ENCODE measurements around the gene RPL19. TPM values are rescaled to one million over a fixed set of nuclear protein-coding genes. Genes with fewer than 3 reads are reported as not detected.

The RPL19 gene
- total and polyA plus RNA-seq, 2 experiments from 2014 or later, result 806 to 1,924 TPM

- Histone ChIP-seq H3K27ac (no peak overlapping the region), H3K36me3 (replicated peaks; ENCODE audit: insufficient read depth, low read depth) (no peaks in the 10 kb centered on the region), H3K4me1 (ENCODE audit: insufficient read depth) (no peaks in the 10 kb centered on the region), H3K9me3 (ENCODE audit: low read depth) (no peaks in the 10 kb centered on the region), H3K4me3 (no peak overlapping the region), H4K20me1 (ENCODE audit: insufficient read depth, poor library complexity, severe bottlenecking) (no peaks in the 10 kb centered on the region), H3K9me2 (replicated peaks; ENCODE audit: insufficient read depth) (no peaks in the 10 kb centered on the region), H3K79me2 (no peaks in the 10 kb centered on the region), H3K4me2 (no peak overlapping the region), H2AFZ (no peak overlapping the region), H3K27me3 (no peaks in the 10 kb centered on the region)
- WGBS (ENCODE audit: low lambda C conversion rate, missing lambda C conversion rate), result 76% methylated on average over 7 of the region's 10 CpGs
- no peak for DNase-seq (ENCODE audit: low spot score)
- TF ChIP-seq EZH2 (IDR thresholded peaks at IDR 0.05; ENCODE audit: borderline replicate concordance) (no peak), CTCF (IDR thresholded peaks at IDR 0.05; ENCODE audit: poor library complexity) (no peak), EZH2phosphoT487 (IDR thresholded peaks at IDR 0.05; ENCODE audit: low read depth, severe bottlenecking, unreplicated experiment) (no peak)
Observed at GRCh38 chr17:39173526-39174274, 26.4 kb upstream of the RPL19 start.

DNA sequence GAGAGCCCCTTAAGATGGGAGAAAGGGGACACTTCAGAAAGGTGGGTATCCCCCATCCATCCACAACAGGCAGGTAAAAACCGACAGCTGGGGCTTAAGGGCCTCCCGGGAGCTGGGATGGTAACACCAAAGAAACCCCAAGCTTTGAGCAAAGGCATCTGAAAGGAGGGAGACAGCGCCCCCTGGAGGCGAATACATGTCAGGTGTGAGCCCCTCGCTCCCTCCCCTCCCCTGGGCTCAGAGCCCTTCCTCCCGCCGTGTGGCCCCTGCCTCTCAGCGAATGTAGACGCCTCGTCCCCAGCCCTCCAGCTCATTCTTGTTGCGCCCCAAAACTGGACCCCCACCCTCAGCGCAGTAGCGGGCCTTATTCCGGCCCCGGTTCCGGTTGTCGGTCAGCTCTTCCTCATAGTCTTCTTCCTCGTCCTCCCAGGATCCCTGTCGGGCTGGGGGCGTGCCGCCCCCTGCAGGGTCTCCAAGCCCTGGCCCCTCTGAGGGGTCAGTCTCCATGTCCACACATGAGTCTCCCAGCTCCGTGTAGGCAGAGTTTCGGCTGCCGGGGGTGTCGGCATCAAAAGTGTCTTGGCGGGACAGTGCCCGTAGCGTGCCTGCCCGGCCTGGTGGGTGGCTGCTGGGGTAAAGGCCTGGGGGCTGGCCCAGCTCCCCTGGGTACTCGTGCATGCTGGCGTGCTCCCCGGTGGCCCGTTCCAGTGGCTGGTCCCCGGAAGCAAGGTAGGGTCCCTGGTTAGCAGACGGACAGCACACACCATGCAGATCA, 25.0 kb upstream of the RPL19 start:
- H3K27ac ChIP-seq, result no peak overlapping the region
- no peaks in the 10 kb centered on the region for H3K36me3 ChIP-seq (replicated peaks; ENCODE audit: insufficient read depth, low read depth)
- no peak overlapping the region for H3K4me3 ChIP-seq
- WGBS (ENCODE audit: low lambda C conversion rate, missing lambda C conversion rate), result 75% methylated on average over 28 of the region's 35 CpGs
- H3K4me2 ChIP-seq, result no peak overlapping the region
- H2AFZ ChIP-seq, result no peak overlapping the region
- no peaks in the 10 kb centered on the region for H3K79me2 ChIP-seq
- no peaks in the 10 kb centered on the region for H3K4me1 ChIP-seq (ENCODE audit: insufficient read depth)
- no peaks in the 10 kb centered on the region for H4K20me1 ChIP-seq (ENCODE audit: insufficient read depth, poor library complexity, severe bottlenecking)
- peak; percentile 74 for TF ChIP-seq CTCF (IDR thresholded peaks at IDR 0.05; ENCODE audit: poor library complexity)
- TF ChIP-seq EZH2phosphoT487 (IDR thresholded peaks at IDR 0.05; ENCODE audit: low read depth, severe bottlenecking, unreplicated experiment), result no peak
- no peak for TF ChIP-seq EZH2 (IDR thresholded peaks at IDR 0.05; ENCODE audit: borderline replicate concordance)
- no peaks in the 10 kb centered on the region for H3K9me2 ChIP-seq (replicated peaks; ENCODE audit: insufficient read depth)
- H3K27me3 ChIP-seq, result no peaks in the 10 kb centered on the region
- no peaks in the 10 kb centered on the region for H3K9me3 ChIP-seq (ENCODE audit: low read depth)
- peak; percentile 85 for DNase-seq (ENCODE audit: low spot score)

DNA sequence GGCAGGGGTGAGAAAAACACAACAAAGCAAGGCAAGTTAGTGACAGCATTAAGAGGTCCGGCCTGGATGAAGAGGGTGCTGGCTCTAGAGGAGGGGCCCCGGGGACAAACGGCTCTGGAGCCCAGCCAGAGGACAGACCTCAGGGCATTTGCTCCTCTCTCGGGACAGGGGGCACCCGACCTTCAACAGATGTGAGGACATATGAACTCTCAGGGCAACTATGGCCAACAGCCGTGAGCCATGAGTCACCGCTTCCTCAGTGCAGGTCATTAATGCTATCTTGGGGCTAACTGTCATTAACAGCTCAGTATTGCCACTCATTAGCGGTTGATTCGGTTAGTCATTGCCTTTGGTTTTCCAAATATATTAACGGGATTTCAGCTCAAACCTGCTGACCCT, 24.4 kb upstream of the RPL19 start:
- no peak overlapping the region for H2AFZ ChIP-seq
- H3K9me3 ChIP-seq (ENCODE audit: low read depth), result no peaks in the 10 kb centered on the region
- 84% methylated on average over 10 of the region's 10 CpGs for WGBS (ENCODE audit: low lambda C conversion rate, missing lambda C conversion rate)
- no peaks in the 10 kb centered on the region for H3K79me2 ChIP-seq
- no peaks in the 10 kb centered on the region for H3K4me1 ChIP-seq (ENCODE audit: insufficient read depth)
- H3K4me2 ChIP-seq, result no peak overlapping the region
- no peaks in the 10 kb centered on the region for H3K9me2 ChIP-seq (replicated peaks; ENCODE audit: insufficient read depth)
- H3K4me3 ChIP-seq, result no peak overlapping the region
- no peak overlapping the region for H3K27ac ChIP-seq
- no peak for TF ChIP-seq EZH2 (IDR thresholded peaks at IDR 0.05; ENCODE audit: borderline replicate concordance)
- TF ChIP-seq CTCF (IDR thresholded peaks at IDR 0.05; ENCODE audit: poor library complexity), result no peak
- TF ChIP-seq EZH2phosphoT487 (IDR thresholded peaks at IDR 0.05; ENCODE audit: low read depth, severe bottlenecking, unreplicated experiment), result no peak
- no peaks in the 10 kb centered on the region for H4K20me1 ChIP-seq (ENCODE audit: insufficient read depth, poor library complexity, severe bottlenecking)
- DNase-seq (ENCODE audit: low spot score), result no peak
- no peaks in the 10 kb centered on the region for H3K36me3 ChIP-seq (replicated peaks; ENCODE audit: insufficient read depth, low read depth)
- H3K27me3 ChIP-seq, result no peaks in the 10 kb centered on the region
